ENCODE measurements around the gene C1orf87.

DNA sequence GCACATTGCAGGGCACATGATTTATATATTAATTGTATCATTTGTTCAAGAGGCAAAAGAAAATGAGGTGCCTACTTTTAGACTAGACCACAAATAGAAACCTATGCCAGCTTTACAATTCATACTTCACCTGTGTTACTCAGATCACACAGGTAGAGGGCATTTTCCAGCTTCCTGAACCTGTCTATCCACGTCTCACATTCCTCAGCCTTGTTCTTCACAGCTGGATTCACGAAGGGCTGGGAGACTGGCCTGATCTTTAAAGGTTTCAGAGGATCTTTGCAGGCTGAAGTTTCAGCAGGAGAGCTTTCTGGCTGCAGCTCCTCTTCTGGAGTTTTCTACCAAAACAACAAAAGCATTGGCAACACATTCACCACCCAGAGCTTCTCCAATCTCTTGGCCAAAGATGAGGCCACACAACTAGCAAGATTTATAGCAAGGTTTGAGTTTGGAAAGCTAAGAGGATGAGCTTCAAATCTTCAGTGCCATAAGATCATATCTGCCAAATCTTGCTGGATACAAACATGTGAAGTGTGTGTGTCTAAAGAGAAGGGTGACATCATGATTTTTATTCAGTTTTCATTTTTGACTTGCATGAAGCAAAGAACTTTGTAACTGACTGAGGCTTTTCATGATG lies 76.0 kb downstream of the C1orf87 start:
- TF ChIP-seq, protein P1, sequence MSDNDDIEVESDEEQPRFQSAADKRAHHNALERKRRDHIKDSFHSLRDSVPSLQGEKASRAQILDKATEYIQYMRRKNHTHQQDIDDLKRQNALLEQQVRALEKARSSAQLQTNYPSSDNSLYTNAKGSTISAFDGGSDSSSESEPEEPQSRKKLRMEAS (IDR thresholded peaks at IDR 0.05): no peak
- TF ChIP-seq CBX3 (IDR thresholded peaks at IDR 0.05; ENCODE audit: low read depth): no peak
- no peak for TF ChIP-seq SP1 (IDR thresholded peaks at IDR 0.05; ENCODE audit: low read depth)
- TF ChIP-seq, protein P2, sequence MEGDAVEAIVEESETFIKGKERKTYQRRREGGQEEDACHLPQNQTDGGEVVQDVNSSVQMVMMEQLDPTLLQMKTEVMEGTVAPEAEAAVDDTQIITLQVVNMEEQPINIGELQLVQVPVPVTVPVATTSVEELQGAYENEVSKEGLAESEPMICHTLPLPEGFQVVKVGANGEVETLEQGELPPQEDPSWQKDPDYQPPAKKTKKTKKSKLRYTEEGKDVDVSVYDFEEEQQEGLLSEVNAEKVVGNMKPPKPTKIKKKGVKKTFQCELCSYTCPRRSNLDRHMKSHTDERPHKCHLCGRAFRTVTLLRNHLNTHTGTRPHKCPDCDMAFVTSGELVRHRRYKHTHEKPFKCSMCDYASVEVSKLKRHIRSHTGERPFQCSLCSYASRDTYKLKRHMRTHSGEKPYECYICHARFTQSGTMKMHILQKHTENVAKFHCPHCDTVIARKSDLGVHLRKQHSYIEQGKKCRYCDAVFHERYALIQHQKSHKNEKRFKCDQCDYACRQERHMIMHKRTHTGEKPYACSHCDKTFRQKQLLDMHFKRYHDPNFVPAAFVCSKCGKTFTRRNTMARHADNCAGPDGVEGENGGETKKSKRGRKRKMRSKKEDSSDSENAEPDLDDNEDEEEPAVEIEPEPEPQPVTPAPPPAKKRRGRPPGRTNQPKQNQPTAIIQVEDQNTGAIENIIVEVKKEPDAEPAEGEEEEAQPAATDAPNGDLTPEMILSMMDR (IDR thresholded peaks at IDR 0.05 in 2 of 3, conservative IDR thresholded peaks at IDR 0.05 in 1 of 3; ENCODE audit: borderline replicate concordance in 1 of 3, insufficient read depth in 1 of 3, low read depth in 2 of 3, low read length in 2 of 3): 0 out of 6 replicates have a peak, but pooled peaks of 1 of the 3 experiments have one; percentile 8
- TF ChIP-seq EZH2 (IDR thresholded peaks at IDR 0.05): no peak
- no peak for TF ChIP-seq POLR2A (IDR thresholded peaks at IDR 0.05; ENCODE audit: borderline replicate concordance, extremely low read depth, insufficient read depth, insufficient read length)
- no peak for TF ChIP-seq EGR1 (IDR thresholded peaks at IDR 0.05; ENCODE audit: low read depth)
- no peak for TF ChIP-seq EZH2phosphoT487 (IDR thresholded peaks at IDR 0.05; ENCODE audit: borderline replicate concordance)
- TF ChIP-seq SIN3A (IDR thresholded peaks at IDR 0.05; ENCODE audit: low read depth): no peak
- TF ChIP-seq CEBPB (IDR thresholded peaks at IDR 0.05; ENCODE audit: low read depth): no peak
